HG02678 (cell line): ENCODE data around the gene FEM1A.
"Not testable (repeated sequence)": the region's sequence is repeated elsewhere in the genome, so short reads cannot be mapped to it uniquely, and the experiment has no call there.

ENCODE experiments used
- ATAC-seq: cut with Tn5 transposase; IDR thresholded peaks from one replicate; pipeline ENCODE4 v1.9.1; 2021; ENCODE audit warnings: mild to moderate bottlenecking, moderate library complexity; ENCODE audit not compliant: unreplicated experiment

The FEM1A gene

DNA sequence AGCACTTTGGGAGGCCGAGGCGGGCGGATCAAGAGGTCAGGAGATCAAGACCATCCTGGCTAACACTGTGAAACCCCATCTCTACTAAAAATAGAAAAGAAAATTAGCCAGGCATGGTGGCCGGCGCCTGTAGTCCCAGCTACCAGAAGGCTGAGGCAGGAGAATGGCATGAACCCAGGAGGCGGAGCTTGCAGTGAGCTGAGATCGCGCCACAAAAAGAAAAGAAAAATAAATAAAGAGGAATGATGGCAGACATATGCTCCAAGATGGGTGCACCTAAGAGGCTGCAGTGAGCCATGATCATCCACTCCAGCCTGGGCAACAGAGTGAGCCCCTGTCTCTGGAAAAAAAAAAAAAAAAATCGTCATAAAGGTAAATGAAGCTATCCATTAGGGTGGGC is 54.4 kb downstream of the FEM1A start:
- ATAC-seq = not testable (repeated sequence)

DNA sequence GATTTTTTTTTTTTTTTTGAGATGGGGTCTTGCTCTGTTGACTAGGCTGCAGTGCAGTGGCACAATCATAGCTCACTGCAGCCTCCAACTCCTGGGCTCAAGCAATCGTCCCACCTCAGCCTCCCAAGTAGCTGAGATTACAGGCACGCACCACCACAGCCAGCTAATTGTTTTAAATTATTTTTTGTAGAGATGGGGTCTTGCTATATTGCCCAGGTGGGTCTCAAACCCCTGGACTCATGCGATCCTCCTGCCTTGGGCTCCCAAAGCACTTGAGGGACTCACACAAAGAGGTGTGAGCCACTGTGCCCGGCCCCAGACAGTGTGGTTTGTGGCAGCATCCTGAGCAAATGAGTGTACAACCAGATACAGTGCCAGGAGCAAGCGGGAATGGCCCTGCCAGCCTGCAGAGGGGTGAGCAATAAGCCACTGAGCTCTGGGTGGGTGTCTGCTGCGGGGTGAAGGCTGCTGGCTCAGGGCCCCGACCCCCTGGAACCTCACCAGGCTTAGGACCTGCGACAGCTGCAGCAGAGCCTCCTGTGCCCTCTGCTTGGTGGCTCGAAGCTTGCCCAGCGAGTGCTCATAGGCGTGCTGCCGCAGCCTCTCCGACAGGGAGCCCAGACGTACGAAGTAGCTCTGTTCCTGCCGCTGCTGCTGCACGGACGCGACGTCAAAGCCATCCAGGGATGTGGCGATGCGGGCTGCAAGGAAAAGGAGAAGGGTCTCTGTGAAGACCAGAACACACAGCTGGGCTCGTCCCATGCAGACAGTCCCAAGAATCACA is 55.8 kb downstream of the FEM1A start:
- ATAC-seq = no peak

DNA sequence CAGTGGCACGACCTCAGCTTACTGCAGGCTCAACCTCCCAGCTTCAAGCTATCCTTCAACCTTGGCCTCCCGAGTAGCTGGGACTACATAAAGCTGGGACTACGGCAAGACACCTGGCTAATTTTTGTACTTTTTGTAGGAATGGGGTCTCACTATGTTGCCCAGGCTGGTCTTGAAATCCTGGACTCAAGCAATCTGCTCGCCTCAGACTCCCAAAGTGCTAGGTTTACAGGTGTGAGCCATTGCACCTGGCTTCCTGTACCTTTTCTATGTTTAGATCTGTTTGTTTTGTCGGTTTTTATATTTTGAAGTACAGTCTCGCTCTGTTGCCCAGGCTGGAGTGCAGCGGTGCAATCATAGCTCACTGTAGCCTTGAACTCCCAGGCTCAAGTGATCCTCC is 57.5 kb downstream of the FEM1A start:
- no peak for ATAC-seq
